PFSK-1 (cell line): ENCODE data around the gene OPCML.

ENCODE experiments used
- FOXP2 ChIP-seq: optimal IDR thresholded peaks from 2 replicates; pipeline ENCODE3; 2011; ENCODE audit warnings: borderline replicate concordance, control low read depth, inconsistent platforms; ENCODE audit not compliant: insufficient read depth; ENCODE audit errors: extremely low read length, extremely low read depth
- POLR2AphosphoS5 ChIP-seq: IDR thresholded peaks from 2 replicates; pipeline ENCODE4 v1.6.1; 2012; ENCODE audit warnings: low read depth, mild to moderate bottlenecking, control low read depth, low read length, moderate library complexity
- REST ChIP-seq, 2 experiments: IDR thresholded peaks; 2 replicates each; pipeline versions ENCODE4 v1.6.1 to v1.8.0; 2011 to 2012; ENCODE audit warnings: low read depth in 2 of 2, low read length in 2 of 2, control low read depth in 1 of 2, inconsistent platforms in 1 of 2, mild to moderate bottlenecking in 1 of 2, moderate library complexity in 1 of 2; ENCODE audit not compliant: insufficient read depth in 1 of 2
- TAF1 ChIP-seq: IDR thresholded peaks from 2 replicates; pipeline ENCODE4 v1.6.1; 2012; ENCODE audit warnings: low read length, control low read depth, borderline replicate concordance; ENCODE audit not compliant: insufficient read depth

DNA sequence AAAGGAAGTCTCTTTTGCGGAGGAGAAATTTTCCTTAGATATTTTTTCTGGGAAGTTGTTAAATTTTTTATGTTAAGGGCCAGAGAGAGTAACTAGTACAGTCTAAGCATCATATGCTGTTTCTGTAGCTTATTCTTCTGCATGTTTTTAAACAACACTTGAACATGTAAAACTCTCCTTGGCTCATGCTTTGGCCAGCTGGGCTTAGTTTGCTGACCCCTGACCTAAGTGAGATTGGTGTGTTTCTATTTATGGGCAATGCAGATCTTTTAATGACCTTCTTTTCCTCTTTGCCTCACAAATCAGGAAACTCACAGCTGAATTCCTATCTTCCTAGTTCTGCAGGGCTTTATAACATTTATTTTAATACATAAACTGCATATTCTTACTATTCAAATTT is 942.5 kb downstream of the OPCML start:
- TF ChIP-seq POLR2AphosphoS5: no peak
- TF ChIP-seq TAF1: no peak
- no peak for TF ChIP-seq FOXP2
- TF ChIP-seq REST (IDR thresholded peaks at IDR 0.05; ENCODE audit: insufficient read depth in 1 of 2, low read depth in 2 of 2, low read length in 2 of 2): no peak
